Mesothelial cell of epicardium (in vitro differentiated cells): Measurements from ENCODE around the gene CRYGC. TPM values are rescaled to one million over a fixed set of nuclear protein-coding genes. Genes with fewer than 3 reads are reported as not detected.
"Not testable (repeated sequence)": the region's sequence is repeated elsewhere in the genome, so short reads cannot be mapped to it uniquely, and the experiment has no call there.

ENCODE experiments used
- DNase-seq, 2 experiments: peaks; one replicate each; pipeline ENCODE4 v3.0.0; 2021; ENCODE audit warnings: low spot score in 2 of 2; ENCODE audit not compliant: unreplicated experiment in 2 of 2
- H3K27ac Mint-ChIP-seq: 2 replicates; pipeline ENCODE4 v1.8.0; 2021; ENCODE audit warnings: mixed read lengths
- H3K27me3 Mint-ChIP-seq: 2 replicates; pipeline ENCODE4 v1.8.0; 2021; ENCODE audit warnings: low read depth, mixed read lengths
- H3K36me3 Mint-ChIP-seq: 2 replicates; pipeline ENCODE4 v1.8.0; 2021; ENCODE audit warnings: mixed read lengths
- H3K4me1 Mint-ChIP-seq: 2 replicates; pipeline ENCODE4 v1.8.0; 2021; ENCODE audit warnings: mixed read lengths
- H3K4me3 Mint-ChIP-seq: 2 replicates; pipeline ENCODE4 v1.8.0; 2021; ENCODE audit warnings: mild to moderate bottlenecking, moderate library complexity, mixed read lengths
- H3K9me3 Mint-ChIP-seq: 2 replicates; pipeline ENCODE4 v1.8.0; 2021; ENCODE audit warnings: mixed read lengths
- CTCF ChIP-seq: fragments of 200-600 bp; sonication (generic); IDR thresholded peaks from one replicate; pipeline ENCODE4 v1.5.0; 2021; ENCODE audit warnings: antibody characterized with exemption; ENCODE audit not compliant: unreplicated experiment
- total RNA-seq: library from RNA; stranded (reverse); gene quantifications from 3 replicates; pipeline ENCODE4 v1.2.1, GENCODE V29; 2021

CRYGC gene
- total RNA-seq, 1 donor from 2014 or later, result not detected

GRCh38 chr2:208125251-208125650, 4.4 kb downstream of the CRYGC start:
- H3K27ac Mint-ChIP-seq, result no peak overlapping the region
- no peak for DNase-seq
- H3K9me3 Mint-ChIP-seq, result no peaks in the 10 kb centered on the region
- TF ChIP-seq CTCF, result no peak
- no peak overlapping the region for H3K4me3 Mint-ChIP-seq
- H3K27me3 Mint-ChIP-seq, result no peaks in the 10 kb centered on the region
- no peaks in the 10 kb centered on the region for H3K36me3 Mint-ChIP-seq
- H3K4me1 Mint-ChIP-seq, result peaks cover 12% of the 10 kb centered on the region

- DNase-seq, H3K9me3 Mint-ChIP-seq: not testable (repeated sequence)
Measured at GRCh38 chr2:208124013-208124715, 5.5 kb downstream of the CRYGC start, which contains the start of gene CRYGD. Gene CRYGD (minus strand): TSS chr2:208124524. CDS start chr2:208124473, 51 bp downstream.

GRCh38 chr2:208122248-208122647, 7.4 kb downstream of the CRYGC start:
- H3K4me1 Mint-ChIP-seq, result no peaks in the 10 kb centered on the region

More at GRCh38 chr2:208124013-208124715, 5.5 kb downstream of the CRYGC start, which contains the start of gene CRYGD:
- H3K27ac Mint-ChIP-seq, H3K4me3 Mint-ChIP-seq, H3K36me3 Mint-ChIP-seq, H3K27me3 Mint-ChIP-seq, H3K4me1 Mint-ChIP-seq: not testable (repeated sequence)

GRCh38 chr2:208118918-208119317, 10.7 kb downstream of the CRYGC start:
- no peak overlapping the region for H3K4me3 Mint-ChIP-seq
- no peak overlapping the region for H3K27ac Mint-ChIP-seq
- H3K4me1 Mint-ChIP-seq, result no peaks in the 10 kb centered on the region
- no peak for TF ChIP-seq CTCF
- H3K36me3 Mint-ChIP-seq, result no peaks in the 10 kb centered on the region
- H3K9me3 Mint-ChIP-seq, result peaks cover 5% of the 10 kb centered on the region
- DNase-seq, result no peak
- no peaks in the 10 kb centered on the region for H3K27me3 Mint-ChIP-seq

More at GRCh38 chr2:208122248-208122647, 7.4 kb downstream of the CRYGC start:
- Mint-ChIP-seq H3K36me3 (no peaks in the 10 kb centered on the region), H3K27me3 (no peaks in the 10 kb centered on the region), H3K27ac (no peak overlapping the region), H3K9me3 (peaks cover 5% of the 10 kb centered on the region), H3K4me3 (no peak overlapping the region)
- DNase-seq, result no peak
- no peak for TF ChIP-seq CTCF

GRCh38 chr2:208117390-208117789, 12.2 kb downstream of the CRYGC start:
- H3K36me3 Mint-ChIP-seq, H3K9me3 Mint-ChIP-seq, H3K27ac Mint-ChIP-seq, H3K27me3 Mint-ChIP-seq, H3K4me3 Mint-ChIP-seq, DNase-seq: not testable (repeated sequence)
- peaks cover 12% of the 10 kb centered on the region for H3K4me1 Mint-ChIP-seq

- H3K9me3 Mint-ChIP-seq, result peaks cover 4% of the 10 kb centered on the region
- no peak for TF ChIP-seq CTCF
- no peaks in the 10 kb centered on the region for H3K27me3 Mint-ChIP-seq
- peak overlapping the region; percentile 54 for H3K4me3 Mint-ChIP-seq
- no peaks in the 10 kb centered on the region for H3K36me3 Mint-ChIP-seq
- H3K27ac Mint-ChIP-seq, result no peak overlapping the region
- peaks cover 12% of the 10 kb centered on the region for H3K4me1 Mint-ChIP-seq
- no peak for DNase-seq
Measured at GRCh38 chr2:208112969-208113368, 16.7 kb downstream of the CRYGC start.

GRCh38 chr2:208112273-208112745, 17.3 kb downstream of the CRYGC start:
- H3K27ac Mint-ChIP-seq, H3K27me3 Mint-ChIP-seq, DNase-seq, H3K36me3 Mint-ChIP-seq, H3K9me3 Mint-ChIP-seq: not testable (repeated sequence)
- H3K4me1 Mint-ChIP-seq, result peaks cover 12% of the 10 kb centered on the region
- peak overlapping the region; percentile 9 for H3K4me3 Mint-ChIP-seq
